ENCODE results near the gene EIF5B.

Gene EIF5B

DNA sequence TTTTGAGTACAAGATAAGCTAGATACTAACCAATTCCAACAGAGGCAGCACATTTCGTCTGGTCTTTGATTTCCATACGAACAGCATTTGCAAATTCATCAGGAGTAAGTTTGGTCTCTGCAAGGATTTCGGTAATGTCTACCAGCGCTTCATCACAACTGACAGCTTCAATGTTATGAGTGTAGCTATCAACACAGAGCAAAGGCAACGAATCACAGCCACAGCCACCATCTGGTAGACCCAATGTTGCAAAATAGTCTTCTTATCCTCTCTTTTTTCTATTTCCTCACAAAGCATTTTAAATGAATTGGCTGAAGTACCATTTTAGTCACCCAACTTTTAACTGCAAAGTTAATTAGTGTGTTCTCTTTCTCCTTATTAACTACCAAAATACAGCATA lies 84.3 kb downstream of the EIF5B start:
- H3K27ac ChIP-seq (ENCODE audit: low read depth, low read length, poor library complexity, severe bottlenecking), result no peak overlapping the region
- no peaks in the 10 kb centered on the region for H3K9me3 ChIP-seq (ENCODE audit: low read length)
- no peaks in the 10 kb centered on the region for H3K79me2 ChIP-seq (ENCODE audit: insufficient read depth, low read length)
- no peaks in the 10 kb centered on the region for H3K27me3 ChIP-seq (ENCODE audit: insufficient read depth, low read length)
- H3K9ac ChIP-seq (ENCODE audit: low read length), result no peak overlapping the region
- H3K4me3 ChIP-seq (ENCODE audit: low read depth, low read length, poor library complexity, severe bottlenecking), result no peak overlapping the region
- H3K36me3 ChIP-seq (ENCODE audit: insufficient read depth, low read length), result peaks cover 91% of the 10 kb centered on the region
- no peaks in the 10 kb centered on the region for H3K9me2 ChIP-seq (ENCODE audit: low read depth, low read length)
- H3K4me2 ChIP-seq (ENCODE audit: low read length), result no peak overlapping the region
- no peaks in the 10 kb centered on the region for H3K4me1 ChIP-seq (ENCODE audit: insufficient read depth, low read length, severe bottlenecking)
- H4K20me1 ChIP-seq (ENCODE audit: insufficient read depth, low read length), result no peaks in the 10 kb centered on the region
- TF ChIP-seq EZH2 (IDR thresholded peaks at IDR 0.05; ENCODE audit: borderline replicate concordance, low read length), result no peak
- no peak for TF ChIP-seq CTCF (IDR thresholded peaks at IDR 0.05; ENCODE audit: low read length)
- no peak overlapping the region for H2AFZ ChIP-seq (ENCODE audit: low read length)
- no peaks in the 10 kb centered on the region for H3F3A ChIP-seq (ENCODE audit: insufficient read depth, low read length)

- no peak overlapping the region for H2AFZ ChIP-seq (ENCODE audit: low read length)
- no peak overlapping the region for H3K9ac ChIP-seq (ENCODE audit: low read length)
- no peak overlapping the region for H3K4me2 ChIP-seq (ENCODE audit: low read length)
- no peaks in the 10 kb centered on the region for H3K79me2 ChIP-seq (ENCODE audit: insufficient read depth, low read length)
- no peaks in the 10 kb centered on the region for H3K4me1 ChIP-seq (ENCODE audit: insufficient read depth, low read length, severe bottlenecking)
- no peaks in the 10 kb centered on the region for H4K20me1 ChIP-seq (ENCODE audit: insufficient read depth, low read length)
- H3K27me3 ChIP-seq (ENCODE audit: insufficient read depth, low read length), result no peaks in the 10 kb centered on the region
- H3K9me2 ChIP-seq (ENCODE audit: low read depth, low read length), result no peaks in the 10 kb centered on the region
- H3K36me3 ChIP-seq (ENCODE audit: insufficient read depth, low read length), result peaks cover 92% of the 10 kb centered on the region
- no peak overlapping the region for H3K27ac ChIP-seq (ENCODE audit: low read depth, low read length, poor library complexity, severe bottlenecking)
- H3K9me3 ChIP-seq (ENCODE audit: low read length), result no peaks in the 10 kb centered on the region
- no peak overlapping the region for H3K4me3 ChIP-seq (ENCODE audit: low read depth, low read length, poor library complexity, severe bottlenecking)
- no peaks in the 10 kb centered on the region for H3F3A ChIP-seq (ENCODE audit: insufficient read depth, low read length)
- TF ChIP-seq EZH2 (IDR thresholded peaks at IDR 0.05; ENCODE audit: borderline replicate concordance, low read length) (no peak), CTCF (IDR thresholded peaks at IDR 0.05; ENCODE audit: low read length) (no peak)
Observed at GRCh38 chr2:99422599-99422998, 85.4 kb downstream of the EIF5B start.

DNA sequence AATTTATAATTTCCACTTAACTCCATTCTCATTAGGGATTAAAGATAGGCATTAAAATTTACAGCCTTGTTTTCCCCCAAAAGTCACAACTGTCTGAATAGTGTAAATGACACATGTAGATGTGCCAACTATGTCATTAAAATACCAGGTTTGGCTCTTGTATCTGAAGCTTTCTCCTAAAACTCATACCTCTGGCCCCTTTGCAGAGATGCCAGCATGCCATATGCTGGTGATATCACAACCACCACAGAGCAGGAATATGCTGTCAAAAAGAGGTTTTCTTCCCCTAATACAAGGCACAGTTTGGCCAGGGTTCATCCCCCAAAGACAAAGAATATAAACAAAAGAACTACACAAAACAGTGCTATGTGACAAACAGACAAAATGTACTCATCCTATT lies 87.2 kb downstream of the EIF5B start:
- no peak overlapping the region for H3K9ac ChIP-seq (ENCODE audit: low read length)
- no peaks in the 10 kb centered on the region for H3K27me3 ChIP-seq (ENCODE audit: insufficient read depth, low read length)
- H3K79me2 ChIP-seq (ENCODE audit: insufficient read depth, low read length), result no peaks in the 10 kb centered on the region
- no peaks in the 10 kb centered on the region for H3K4me1 ChIP-seq (ENCODE audit: insufficient read depth, low read length, severe bottlenecking)
- H3K4me3 ChIP-seq (ENCODE audit: low read depth, low read length, poor library complexity, severe bottlenecking), result no peak overlapping the region
- H3F3A ChIP-seq (ENCODE audit: insufficient read depth, low read length), result no peaks in the 10 kb centered on the region
- no peaks in the 10 kb centered on the region for H3K9me3 ChIP-seq (ENCODE audit: low read length)
- TF ChIP-seq CTCF (IDR thresholded peaks at IDR 0.05; ENCODE audit: low read length) (no peak), EZH2 (IDR thresholded peaks at IDR 0.05; ENCODE audit: borderline replicate concordance, low read length) (no peak)
- no peaks in the 10 kb centered on the region for H4K20me1 ChIP-seq (ENCODE audit: insufficient read depth, low read length)
- peaks cover 91% of the 10 kb centered on the region for H3K36me3 ChIP-seq (ENCODE audit: insufficient read depth, low read length)
- no peak overlapping the region for H3K27ac ChIP-seq (ENCODE audit: low read depth, low read length, poor library complexity, severe bottlenecking)
- no peaks in the 10 kb centered on the region for H3K9me2 ChIP-seq (ENCODE audit: low read depth, low read length)
- no peak overlapping the region for H2AFZ ChIP-seq (ENCODE audit: low read length)
- no peak overlapping the region for H3K4me2 ChIP-seq (ENCODE audit: low read length)
